Measurements from ENCODE around the gene RALA.

DNA sequence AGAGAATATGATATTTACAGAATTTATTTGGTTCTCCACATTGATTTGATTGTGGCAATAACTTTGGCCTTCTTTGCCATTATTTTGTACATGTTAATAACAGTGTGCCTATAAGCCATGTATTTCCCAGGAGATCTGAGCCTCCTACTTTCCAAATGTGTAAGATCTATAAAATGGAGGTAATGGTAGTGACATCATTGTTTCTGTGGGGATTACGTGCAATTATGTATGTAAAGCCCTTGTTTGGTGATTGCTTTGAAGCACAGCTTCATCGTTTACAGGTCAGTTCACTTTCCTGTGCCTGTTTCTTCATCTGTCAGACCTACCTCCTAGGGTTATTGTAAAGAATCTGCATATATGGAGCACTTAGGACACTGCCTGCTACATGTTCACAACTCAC lies 39.8 kb upstream of the RALA start:
- no peak for TF ChIP-seq POLR2A (IDR thresholded peaks at IDR 0.05)
- TF ChIP-seq, protein P1, sequence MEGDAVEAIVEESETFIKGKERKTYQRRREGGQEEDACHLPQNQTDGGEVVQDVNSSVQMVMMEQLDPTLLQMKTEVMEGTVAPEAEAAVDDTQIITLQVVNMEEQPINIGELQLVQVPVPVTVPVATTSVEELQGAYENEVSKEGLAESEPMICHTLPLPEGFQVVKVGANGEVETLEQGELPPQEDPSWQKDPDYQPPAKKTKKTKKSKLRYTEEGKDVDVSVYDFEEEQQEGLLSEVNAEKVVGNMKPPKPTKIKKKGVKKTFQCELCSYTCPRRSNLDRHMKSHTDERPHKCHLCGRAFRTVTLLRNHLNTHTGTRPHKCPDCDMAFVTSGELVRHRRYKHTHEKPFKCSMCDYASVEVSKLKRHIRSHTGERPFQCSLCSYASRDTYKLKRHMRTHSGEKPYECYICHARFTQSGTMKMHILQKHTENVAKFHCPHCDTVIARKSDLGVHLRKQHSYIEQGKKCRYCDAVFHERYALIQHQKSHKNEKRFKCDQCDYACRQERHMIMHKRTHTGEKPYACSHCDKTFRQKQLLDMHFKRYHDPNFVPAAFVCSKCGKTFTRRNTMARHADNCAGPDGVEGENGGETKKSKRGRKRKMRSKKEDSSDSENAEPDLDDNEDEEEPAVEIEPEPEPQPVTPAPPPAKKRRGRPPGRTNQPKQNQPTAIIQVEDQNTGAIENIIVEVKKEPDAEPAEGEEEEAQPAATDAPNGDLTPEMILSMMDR (IDR thresholded peaks at IDR 0.05 in 8 of 11, conservative IDR thresholded peaks at IDR 0.05 in 3 of 11): no peak
- no peak for TF ChIP-seq POLR2AphosphoS5 (IDR thresholded peaks at IDR 0.05)
